Upper lobe of left lung (tissue), 6 donors: ENCODE measurements around the gene AKR1B15. TPM values are rescaled to one million over a fixed set of nuclear protein-coding genes. Genes with fewer than 3 reads are reported as not detected.
"Not testable (repeated sequence)": the region's sequence is repeated elsewhere in the genome, so short reads cannot be mapped to it uniquely, and the experiment has no call there.

Experiments
- ATAC-seq, 2 donors: fragments of 200-7000 bp; cut with Tn5 transposase; one replicate each; pipeline ENCODE4 v1.9.1; 2022; ENCODE audit warnings: mild to moderate bottlenecking in 2 of 2, moderate library complexity in 2 of 2; ENCODE audit not compliant: low FRiP score in 2 of 2
- DNase-seq, 2 donors: peaks; one replicate each; pipeline ENCODE4 v3.0.0-alpha.2; 2019 to 2020
- H3K27ac ChIP-seq, 4 donors: fragments of 200-600 bp; sonication (generic); one replicate each; pipeline ENCODE4 v1.5.1; 2016 to 2019
- H3K27me3 ChIP-seq, 4 donors: fragments of 200-600 bp; sonication (generic); one replicate each; pipeline ENCODE4 v1.5.1; 2017 to 2019
- H3K36me3 ChIP-seq, 4 donors: fragments of 200-600 bp; sonication (generic); one replicate each; pipeline ENCODE4 v1.5.1; 2016 to 2019
- H3K4me1 ChIP-seq, 4 donors: fragments of 200-600 bp; sonication (generic); one replicate each; pipeline ENCODE4 v1.5.1; 2018 to 2019
- H3K4me3 ChIP-seq, 4 donors: fragments of 200-600 bp; sonication (generic); one replicate each; pipeline ENCODE4 v1.5.1; 2017 to 2019; ENCODE audit warnings: mild to moderate bottlenecking in 2 of 4, moderate library complexity in 1 of 4
- H3K9me3 ChIP-seq, 4 donors: fragments of 200-600 bp; sonication (generic); one replicate each; pipeline ENCODE4 v1.5.1; 2018 to 2019
- CTCF ChIP-seq, 6 experiments: fragments of 450-650 bp in 4 of 6; fragments of 200-600 bp in 2 of 6; sonication (generic) in 2 of 6; IDR thresholded peaks; one replicate each; pipeline ENCODE4 v1.5.1; 2016 to 2019; ENCODE audit warnings: antibody characterized with exemption in 6 of 6
- EP300 ChIP-seq, 4 donors: sonication (generic); formaldehyde crosslinking; IDR thresholded peaks; one replicate each; pipeline ENCODE4 v1.5.1; 2017; ENCODE audit warnings: antibody characterized with exemption in 4 of 4, control low read depth in 2 of 4
- POLR2A ChIP-seq, 4 donors: fragments of 450-650 bp; IDR thresholded peaks; one replicate each; pipeline ENCODE4 v1.5.1; 2016 to 2017; ENCODE audit warnings: antibody characterized with exemption in 4 of 4, mild to moderate bottlenecking in 2 of 4
- POLR2AphosphoS5 ChIP-seq, 2 donors: sonication (generic); formaldehyde crosslinking; IDR thresholded peaks; one replicate each; pipeline ENCODE4 v1.5.1; 2017; ENCODE audit warnings: antibody characterized with exemption in 2 of 2
- WGBS, 2 donors: methylation state at CpG; one replicate each; pipeline ENCODE4 v1.1.5; 2017 to 2018; 5-methylcytosine and 5-hydroxymethylcytosine counted together
- total RNA-seq, 6 donors: library from RNA; depleted of rRNA in 4 of 6; stranded (reverse); fragments of >200 nt in 4 of 6; gene quantifications; one replicate each; pipeline versions ENCODE4 v1.1.0 to v1.2.1, GENCODE V29; 2016 to 2021
- donor health status: DM: no; HTN: no; CAD: no; lungs with moderate emphysema.
- donor health status: DM: no; HTN: yes; CAD: no; lungs with severe emphysema.

Gene AKR1B15
- total RNA-seq, 6 donors from 2014 or later, result not detected

GRCh38 chr7:134539380-134540004 is 9.4 kb upstream of the AKR1B15 start:
- H3K4me1 ChIP-seq, result no peaks in the 10 kb centered on the region
- H3K27me3 ChIP-seq, result no peaks in the 10 kb centered on the region
- WGBS, 2 donors, result 78 to 89% methylated on average over 6 of the region's 6 CpGs
- no peak overlapping the region for H3K27ac ChIP-seq
- no peaks in the 10 kb centered on the region for H3K9me3 ChIP-seq
- DNase-seq (no peak), ATAC-seq (no peak)
- no peak overlapping the region for H3K4me3 ChIP-seq
- H3K36me3 ChIP-seq, result no peaks in the 10 kb centered on the region
- TF ChIP-seq POLR2A (IDR thresholded peaks at IDR 0.05) (no peak), CTCF (IDR thresholded peaks at IDR 0.05) (no peak), POLR2AphosphoS5 (IDR thresholded peaks at IDR 0.05) (no peak), EP300 (IDR thresholded peaks at IDR 0.05) (no peak)

GRCh38 chr7:134541501-134542194 is 7.3 kb upstream of the AKR1B15 start:
- ATAC-seq, H3K27ac ChIP-seq, H3K4me1 ChIP-seq, H3K27me3 ChIP-seq, H3K36me3 ChIP-seq, H3K4me3 ChIP-seq, DNase-seq, H3K9me3 ChIP-seq: not testable (repeated sequence)
- 86 to 89% methylated on average over 8 of the region's 8 CpGs for WGBS, 2 donors

- WGBS, 2 donors, result 65 to 67% methylated on average over 8 of the region's 8 CpGs
- no peak overlapping the region for H3K4me3 ChIP-seq
Measured at GRCh38 chr7:134542195-134542771, 6.6 kb upstream of the AKR1B15 start.

GRCh38 chr7:134545380-134545779 is 3.5 kb upstream of the AKR1B15 start:
- TF ChIP-seq POLR2AphosphoS5 (IDR thresholded peaks at IDR 0.05) (no peak), POLR2A (IDR thresholded peaks at IDR 0.05) (no peak), CTCF (IDR thresholded peaks at IDR 0.05) (no peak)
- Histone ChIP-seq H3K4me3 (no peak overlapping the region), H3K9me3 (no peaks in the 10 kb centered on the region), H3K36me3 (no peaks in the 10 kb centered on the region), H3K27me3 (no peaks in the 10 kb centered on the region), H3K4me1 (peaks cover 0 to 8% (median 2%) of the 10 kb centered on the region in 4 donors), H3K27ac (no peak overlapping the region)
- 82 to 87% methylated on average over 4 of the region's 4 CpGs for WGBS, 2 donors
- ATAC-seq (no peak), DNase-seq (no peak)

More at GRCh38 chr7:134542195-134542771, 6.6 kb upstream of the AKR1B15 start:
- DNase-seq (no peak), ATAC-seq (no peak)
- Histone ChIP-seq H3K4me1 (peaks cover 0 to 4% (median 2%) of the 10 kb centered on the region in 4 donors), H3K27me3 (no peaks in the 10 kb centered on the region), H3K36me3 (no peaks in the 10 kb centered on the region), H3K9me3 (no peaks in the 10 kb centered on the region), H3K27ac (no peak overlapping the region)
- TF ChIP-seq POLR2A (IDR thresholded peaks at IDR 0.05), result no peak
- TF ChIP-seq CTCF (IDR thresholded peaks at IDR 0.05), result no peak
- no peak for TF ChIP-seq POLR2AphosphoS5 (IDR thresholded peaks at IDR 0.05)
- TF ChIP-seq EP300 (IDR thresholded peaks at IDR 0.05), result no peak

GRCh38 chr7:134545918-134546317 is 3.0 kb upstream of the AKR1B15 start:
- no peaks in the 10 kb centered on the region for H3K9me3 ChIP-seq
- H3K27me3 ChIP-seq, result no peaks in the 10 kb centered on the region
- H3K27ac ChIP-seq, result no peak overlapping the region
- whole genome bisulfite sequencing, 2 donors, result 91 to 92% methylated on average over 3 of the region's 3 CpGs
- DNase-seq (no peak), ATAC-seq (no peak)
- H3K36me3 ChIP-seq, result no peaks in the 10 kb centered on the region
- TF ChIP-seq EP300 (IDR thresholded peaks at IDR 0.05), result no peak
- no peak for TF ChIP-seq POLR2A (IDR thresholded peaks at IDR 0.05)
- TF ChIP-seq POLR2AphosphoS5 (IDR thresholded peaks at IDR 0.05), result no peak
- no peak for TF ChIP-seq CTCF (IDR thresholded peaks at IDR 0.05)
- no peak overlapping the region for H3K4me3 ChIP-seq
- H3K4me1 ChIP-seq, result peaks cover 0 to 8% (median 2%) of the 10 kb centered on the region in 4 donors
